GM12878 (cell line): ENCODE measurements around the gene ABCD3. TPM values are rescaled to one million over a fixed set of nuclear protein-coding genes. Genes with fewer than 3 reads are reported as not detected.

Experiments
- ATAC-seq: fragments of 200-7000 bp; cut with Tn5 transposase; 3 replicates; pipeline ENCODE4 v1.9.1; 2020; ENCODE audit warnings: mild to moderate bottlenecking, moderate library complexity
- BruUV-seq: library from RNA; stranded (reverse); fragments of 400-500 nt; replicated peaks from 2 replicates; lab custom pipeline; 2021; lab: Mats Ljungman, UMichigan
- CTCF ChIA-PET: fragments of 300-600 bp; sonication (Branson Sonifier 250); formaldehyde crosslinking; extraction: SDS; loops from one replicate; lab custom pipeline; 2021; ENCODE audit warnings: inconsistent platforms; lab: Yijun Ruan, JAX
- POLR2A ChIA-PET: fragments of 350-600 bp; formaldehyde crosslinking; extraction: SDS; loops from one replicate; lab custom pipeline; 2021; ENCODE audit warnings: inconsistent platforms; lab: Charles Lee
- RAD21 ChIA-PET: fragments of 300-600 bp; sonication (Branson Sonifier 250); formaldehyde crosslinking; loops from one replicate; lab custom pipeline; 2023; ENCODE audit warnings: antibody characterized with exemption; ENCODE audit not compliant: unreplicated experiment; lab: Charles Lee
- SMC1A ChIA-PET: fragments of 300-600 bp; sonication (Branson Sonifier 250); formaldehyde crosslinking; loops from one replicate; lab custom pipeline; 2023; ENCODE audit not compliant: unreplicated experiment, uncharacterized antibody; lab: Charles Lee
- DNase-seq: peaks from one replicate; pipeline ENCODE4 v3.0.0-alpha.2; 2011; ENCODE audit warnings: low read depth, low spot score
- FAIRE-seq: peaks from 3 replicates; lab custom pipeline; 2011; peaks lifted over from hg19 to GRCh38; lab: Jason Lieb, UNC
- H2AFZ ChIP-seq: 2 replicates; pipeline ENCODE4 v1.6.0; 2011; ENCODE audit warnings: low read depth, low read length, control low read depth; ENCODE audit not compliant: control insufficient read depth
- H3K27ac ChIP-seq: 2 replicates; pipeline ENCODE4 v1.5.1; 2011; ENCODE audit warnings: control low read depth; ENCODE audit not compliant: control insufficient read depth, insufficient read depth
- H3K27me3 ChIP-seq, 2 experiments: replicated peaks in 1 of 2; 2 replicates each; pipeline versions ENCODE4 v1.6.0 to v1.6.1; 2011; ENCODE audit warnings: low read length in 1 of 2; ENCODE audit not compliant: control insufficient read depth in 2 of 2, insufficient read depth in 2 of 2
- H3K36me3 ChIP-seq, 2 experiments: 2 replicates each; pipeline ENCODE4 v1.5.1; 2011; ENCODE audit warnings: low read length in 1 of 2; ENCODE audit not compliant: control insufficient read depth in 2 of 2, insufficient read depth in 2 of 2
- H3K4me1 ChIP-seq: 2 replicates; pipeline ENCODE4 v1.6.1; 2011; ENCODE audit warnings: mild to moderate bottlenecking, low read length, moderate library complexity, mixed read lengths; ENCODE audit not compliant: control insufficient read depth, insufficient read depth
- H3K4me2 ChIP-seq: 2 replicates; pipeline ENCODE4 v1.6.0; 2011; ENCODE audit warnings: control low read depth; ENCODE audit not compliant: control insufficient read depth, insufficient read depth
- H3K4me3 ChIP-seq: fragments of 200-600 bp; sonication (generic); 2 replicates; pipeline ENCODE4 v1.5.1; 2016
- H3K79me2 ChIP-seq: 2 replicates; pipeline ENCODE4 v1.6.0; 2011; ENCODE audit warnings: low read length; ENCODE audit not compliant: control insufficient read depth, insufficient read depth
- H3K9ac ChIP-seq: 2 replicates; pipeline ENCODE4 v1.8.0; 2011; ENCODE audit warnings: low read length, control low read depth, mixed read lengths; ENCODE audit not compliant: control insufficient read depth, insufficient read depth
- H3K9me3 ChIP-seq: replicated peaks from 3 replicates; pipeline ENCODE4 v1.5.1; 2011; ENCODE audit warnings: mild to moderate bottlenecking, low read length; ENCODE audit not compliant: control insufficient read depth, insufficient read depth
- H4K20me1 ChIP-seq: 2 replicates; pipeline ENCODE4 v1.6.0; 2011; ENCODE audit not compliant: control insufficient read depth, insufficient read depth
- BMI1 ChIP-seq: fragments of 450-650 bp; IDR thresholded peaks from 2 replicates; pipeline ENCODE4 v1.6.1; 2016; ENCODE audit warnings: mild to moderate bottlenecking, moderate library complexity, borderline replicate concordance
- DPF2 ChIP-seq: fragments of 450-650 bp; IDR thresholded peaks from 2 replicates; pipeline ENCODE4 v1.6.1; 2017; ENCODE audit warnings: mild to moderate bottlenecking
- HCFC1 ChIP-seq: fragments of 150-350 bp; IDR thresholded peaks from 2 replicates; pipeline ENCODE4 v1.6.1; 2014; ENCODE audit warnings: low read length
- HDAC2 ChIP-seq: fragments of 200-600 bp; sonication (generic); IDR thresholded peaks from 2 replicates; pipeline ENCODE4 v1.6.1; 2017
- IRF4 ChIP-seq: IDR thresholded peaks from 2 replicates; pipeline ENCODE4 v1.6.1; 2011; ENCODE audit warnings: low read depth, low read length
- WGBS: methylation state at CpG from one replicate; pipeline ENCODE4 v1.1.6; 2016; ENCODE audit warnings: low lambda C conversion rate; ENCODE audit not compliant: insufficient replicate concordance, insufficient coverage; ENCODE audit errors: missing lambda C conversion rate; 5-methylcytosine and 5-hydroxymethylcytosine counted together
- in situ Hi-C: fragments of 300-500 bp; cut with MboI; formaldehyde crosslinking; loops from 9 replicates; pipeline ENCODE4 v1.14.3; 2018; ENCODE audit warnings: mixed read lengths
- intact Hi-C: fragments of 100-400 bp; cut with micrococcal nuclease; formaldehyde crosslinking; loops from one replicate; pipeline ENCODE4 v1.14.2; 2022; ENCODE audit not compliant: unreplicated experiment
- polyA plus RNA-seq, 11 experiments: library from polyadenylated mRNA; depleted of rRNA in 4 of 11; unstranded in 6 of 11; stranded (reverse) in 5 of 11; fragments of >200 nt; fragmentation: Nextera tagmentation in 4 of 11; fragmentation: Illumina TruSeq in 1 of 11; extraction: Ambion mirVana in 4 of 11; extraction: Trizol in 1 of 11; gene quantifications; 1 replicate in 1 of 11; 2 replicates in 10 of 11; pipeline versions ENCODE4 v1.2.1 to v1.2.3, GENCODE V29; 2011 to 2016; ENCODE audit warnings: inconsistent platforms in 2 of 11, missing spikeins in 2 of 11, low read depth in 1 of 11
- total RNA-seq, 4 experiments: library from RNA; depleted of rRNA in 3 of 4; stranded (reverse); fragments of >200 nt in 3 of 4; fragmentation: Illumina TruSeq in 1 of 4; extraction: Trizol in 1 of 4; gene quantifications; 2 replicates each; pipeline versions ENCODE4 v1.2.1 to v1.2.3, GENCODE V29; 2013 to 2021
- TF ChIP-seq, protein P1 (sequence below): fragments of 450-650 bp; conservative IDR thresholded peaks from 2 replicates; pipeline ENCODE4 v1.6.1; 2017; ENCODE audit warnings: mild to moderate bottlenecking, moderate library complexity
- TF ChIP-seq, protein P2 (sequence below): fragments of 450-650 bp; IDR thresholded peaks from 2 replicates; pipeline ENCODE4 v1.6.1; 2017; ENCODE audit warnings: low read depth, mild to moderate bottlenecking, moderate library complexity
- TF ChIP-seq, protein P3 (sequence below): IDR thresholded peaks from 2 replicates; pipeline ENCODE4 v1.6.1; 2011; ENCODE audit warnings: borderline replicate concordance, low read depth, mild to moderate bottlenecking, moderate library complexity, mixed read lengths, low read length; ENCODE audit not compliant: insufficient read depth; ENCODE audit errors: extremely low read length
- TF ChIP-seq, protein P4 (sequence below): IDR thresholded peaks from 2 replicates; pipeline ENCODE4 v1.6.1; 2012; ENCODE audit warnings: improper control_type of control experiment, low read depth, low read length; ENCODE audit not compliant: insufficient replicate concordance

The ABCD3 gene
- total and polyA plus RNA-seq, 10 of the 15 experiments (the other 5 are each of a cell fraction or from before 2014, with no cell fraction given), result 15.1 to 40.2 (median 24.1) TPM

DNA sequence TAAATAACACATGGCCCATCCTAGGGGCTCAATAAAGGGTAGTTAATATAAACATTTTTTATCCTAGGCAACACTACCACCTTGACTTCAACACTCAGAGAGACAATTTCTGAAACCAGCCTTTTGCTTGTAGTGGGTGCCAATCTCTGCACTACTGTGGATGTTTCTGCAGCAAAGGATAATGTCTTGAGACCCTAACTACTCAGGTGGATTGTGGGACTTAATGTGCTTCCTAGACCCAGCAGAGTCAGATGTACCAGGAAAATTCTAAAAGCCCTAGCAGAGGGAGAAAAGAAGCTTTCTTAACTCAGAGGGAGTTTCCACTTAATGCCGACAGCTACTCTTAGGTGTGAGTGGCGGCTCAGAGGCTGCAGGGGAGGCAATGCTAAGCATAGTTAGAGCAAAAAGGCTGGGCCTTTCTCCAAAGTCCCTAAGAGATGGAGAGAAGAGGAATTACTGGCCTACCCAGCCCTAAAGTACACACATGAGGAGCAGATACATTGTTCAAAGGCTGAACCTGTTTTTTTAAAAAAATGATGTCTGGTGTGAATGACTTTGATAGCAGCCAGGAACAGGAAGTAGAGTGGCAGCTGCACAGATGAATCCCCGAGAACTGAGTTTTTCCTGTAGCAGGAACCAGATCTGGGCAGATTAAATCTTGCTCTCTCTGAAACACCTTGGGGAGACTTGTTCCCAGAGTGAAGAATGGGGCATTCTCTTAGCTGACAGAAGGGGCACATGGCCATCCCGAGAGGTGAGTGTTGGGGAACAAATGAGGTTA, 33.5 kb upstream of the ABCD3 start:
- DNase-seq (no peak), ATAC-seq (peak; percentile 53), FAIRE-seq (peak; percentile 41)
- H4K20me1 ChIP-seq, result no peaks in the 10 kb centered on the region
- in situ Hi-C loops (no loop called here), intact Hi-C loops (no loop called here)
- H3K4me1 ChIP-seq, result no peaks in the 10 kb centered on the region
- no peak overlapping the region for H3K27ac ChIP-seq
- BruUV-seq, result no TSS peak
- H2AFZ ChIP-seq, result peak overlapping the region; percentile 54; the same call in 1 of the 2 replicates
- H3K36me3 ChIP-seq, result no peaks in the 10 kb centered on the region
- H3K9ac ChIP-seq, result no peak overlapping the region
- H3K9me3 ChIP-seq, result no peaks in the 10 kb centered on the region
- ChIA-PET CTCF (interaction anchor here (0.6 to 2.2 kb wide), 5 partner anchors 22 to 126 kb away, joined by 3 to 9 read pairs (median 4); no protein-coding TSS in a partner anchor), SMC1A (interaction anchor here (0.7 to 1.7 kb wide), 5 partner anchors 9 to 76 kb away, joined by 3 to 6 read pairs (median 3); no protein-coding TSS in a partner anchor), RAD21 (interaction anchor here (1.1 kb wide), 1 partner anchor 51 kb away, joined by 3 read pairs; no protein-coding TSS in a partner anchor), POLR2A (no interaction called here)
- H3K4me2 ChIP-seq, result no peak overlapping the region
- H3K79me2 ChIP-seq, result no peaks in the 10 kb centered on the region
- H3K4me3 ChIP-seq, result no peak overlapping the region
- WGBS, result 16% methylated on average over 4 of the region's 4 CpGs
- H3K27me3 ChIP-seq, result no peaks in the 10 kb centered on the region
- TF ChIP-seq BMI1, result no peak
- TF ChIP-seq, protein P1, sequence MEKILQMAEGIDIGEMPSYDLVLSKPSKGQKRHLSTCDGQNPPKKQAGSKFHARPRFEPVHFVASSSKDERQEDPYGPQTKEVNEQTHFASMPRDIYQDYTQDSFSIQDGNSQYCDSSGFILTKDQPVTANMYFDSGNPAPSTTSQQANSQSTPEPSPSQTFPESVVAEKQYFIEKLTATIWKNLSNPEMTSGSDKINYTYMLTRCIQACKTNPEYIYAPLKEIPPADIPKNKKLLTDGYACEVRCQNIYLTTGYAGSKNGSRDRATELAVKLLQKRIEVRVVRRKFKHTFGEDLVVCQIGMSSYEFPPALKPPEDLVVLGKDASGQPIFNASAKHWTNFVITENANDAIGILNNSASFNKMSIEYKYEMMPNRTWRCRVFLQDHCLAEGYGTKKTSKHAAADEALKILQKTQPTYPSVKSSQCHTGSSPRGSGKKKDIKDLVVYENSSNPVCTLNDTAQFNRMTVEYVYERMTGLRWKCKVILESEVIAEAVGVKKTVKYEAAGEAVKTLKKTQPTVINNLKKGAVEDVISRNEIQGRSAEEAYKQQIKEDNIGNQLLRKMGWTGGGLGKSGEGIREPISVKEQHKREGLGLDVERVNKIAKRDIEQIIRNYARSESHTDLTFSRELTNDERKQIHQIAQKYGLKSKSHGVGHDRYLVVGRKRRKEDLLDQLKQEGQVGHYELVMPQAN, result no peak
- TF ChIP-seq, protein P2, sequence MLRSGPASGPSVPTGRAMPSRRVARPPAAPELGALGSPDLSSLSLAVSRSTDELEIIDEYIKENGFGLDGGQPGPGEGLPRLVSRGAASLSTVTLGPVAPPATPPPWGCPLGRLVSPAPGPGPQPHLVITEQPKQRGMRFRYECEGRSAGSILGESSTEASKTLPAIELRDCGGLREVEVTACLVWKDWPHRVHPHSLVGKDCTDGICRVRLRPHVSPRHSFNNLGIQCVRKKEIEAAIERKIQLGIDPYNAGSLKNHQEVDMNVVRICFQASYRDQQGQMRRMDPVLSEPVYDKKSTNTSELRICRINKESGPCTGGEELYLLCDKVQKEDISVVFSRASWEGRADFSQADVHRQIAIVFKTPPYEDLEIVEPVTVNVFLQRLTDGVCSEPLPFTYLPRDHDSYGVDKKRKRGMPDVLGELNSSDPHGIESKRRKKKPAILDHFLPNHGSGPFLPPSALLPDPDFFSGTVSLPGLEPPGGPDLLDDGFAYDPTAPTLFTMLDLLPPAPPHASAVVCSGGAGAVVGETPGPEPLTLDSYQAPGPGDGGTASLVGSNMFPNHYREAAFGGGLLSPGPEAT, result 0 out of 2 replicates have a peak, but pooled peaks have one; percentile 29
- TF ChIP-seq, protein P3, sequence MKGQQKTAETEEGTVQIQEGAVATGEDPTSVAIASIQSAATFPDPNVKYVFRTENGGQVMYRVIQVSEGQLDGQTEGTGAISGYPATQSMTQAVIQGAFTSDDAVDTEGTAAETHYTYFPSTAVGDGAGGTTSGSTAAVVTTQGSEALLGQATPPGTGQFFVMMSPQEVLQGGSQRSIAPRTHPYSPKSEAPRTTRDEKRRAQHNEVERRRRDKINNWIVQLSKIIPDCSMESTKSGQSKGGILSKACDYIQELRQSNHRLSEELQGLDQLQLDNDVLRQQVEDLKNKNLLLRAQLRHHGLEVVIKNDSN, result no peak
- no peak for TF ChIP-seq IRF4
- no peak for TF ChIP-seq HDAC2
- TF ChIP-seq, protein P4, sequence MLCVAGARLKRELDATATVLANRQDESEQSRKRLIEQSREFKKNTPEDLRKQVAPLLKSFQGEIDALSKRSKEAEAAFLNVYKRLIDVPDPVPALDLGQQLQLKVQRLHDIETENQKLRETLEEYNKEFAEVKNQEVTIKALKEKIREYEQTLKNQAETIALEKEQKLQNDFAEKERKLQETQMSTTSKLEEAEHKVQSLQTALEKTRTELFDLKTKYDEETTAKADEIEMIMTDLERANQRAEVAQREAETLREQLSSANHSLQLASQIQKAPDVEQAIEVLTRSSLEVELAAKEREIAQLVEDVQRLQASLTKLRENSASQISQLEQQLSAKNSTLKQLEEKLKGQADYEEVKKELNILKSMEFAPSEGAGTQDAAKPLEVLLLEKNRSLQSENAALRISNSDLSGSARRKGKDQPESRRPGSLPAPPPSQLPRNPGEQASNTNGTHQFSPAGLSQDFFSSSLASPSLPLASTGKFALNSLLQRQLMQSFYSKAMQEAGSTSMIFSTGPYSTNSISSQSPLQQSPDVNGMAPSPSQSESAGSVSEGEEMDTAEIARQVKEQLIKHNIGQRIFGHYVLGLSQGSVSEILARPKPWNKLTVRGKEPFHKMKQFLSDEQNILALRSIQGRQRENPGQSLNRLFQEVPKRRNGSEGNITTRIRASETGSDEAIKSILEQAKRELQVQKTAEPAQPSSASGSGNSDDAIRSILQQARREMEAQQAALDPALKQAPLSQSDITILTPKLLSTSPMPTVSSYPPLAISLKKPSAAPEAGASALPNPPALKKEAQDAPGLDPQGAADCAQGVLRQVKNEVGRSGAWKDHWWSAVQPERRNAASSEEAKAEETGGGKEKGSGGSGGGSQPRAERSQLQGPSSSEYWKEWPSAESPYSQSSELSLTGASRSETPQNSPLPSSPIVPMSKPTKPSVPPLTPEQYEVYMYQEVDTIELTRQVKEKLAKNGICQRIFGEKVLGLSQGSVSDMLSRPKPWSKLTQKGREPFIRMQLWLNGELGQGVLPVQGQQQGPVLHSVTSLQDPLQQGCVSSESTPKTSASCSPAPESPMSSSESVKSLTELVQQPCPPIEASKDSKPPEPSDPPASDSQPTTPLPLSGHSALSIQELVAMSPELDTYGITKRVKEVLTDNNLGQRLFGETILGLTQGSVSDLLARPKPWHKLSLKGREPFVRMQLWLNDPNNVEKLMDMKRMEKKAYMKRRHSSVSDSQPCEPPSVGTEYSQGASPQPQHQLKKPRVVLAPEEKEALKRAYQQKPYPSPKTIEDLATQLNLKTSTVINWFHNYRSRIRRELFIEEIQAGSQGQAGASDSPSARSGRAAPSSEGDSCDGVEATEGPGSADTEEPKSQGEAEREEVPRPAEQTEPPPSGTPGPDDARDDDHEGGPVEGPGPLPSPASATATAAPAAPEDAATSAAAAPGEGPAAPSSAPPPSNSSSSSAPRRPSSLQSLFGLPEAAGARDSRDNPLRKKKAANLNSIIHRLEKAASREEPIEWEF, result no peak
- no peak for TF ChIP-seq HCFC1
- TF ChIP-seq DPF2, result no peak
